Heart left ventricle (tissue), 16 donors: Measurements from ENCODE around the gene MED16. TPM values are rescaled to one million over a fixed set of nuclear protein-coding genes. Genes with fewer than 3 reads are reported as not detected.

ENCODE experiments used
- ATAC-seq, 4 donors: fragments of 200-7000 bp; cut with Tn5 transposase; one replicate each; pipeline ENCODE4 v1.9.1; 2020 to 2022; ENCODE audit warnings: moderate library complexity in 4 of 4, mild to moderate bottlenecking in 3 of 4, moderate number of reproducible peaks in 1 of 4
- DNase-seq, 5 donors: peaks; one replicate each; pipeline ENCODE4 v3.0.0-alpha.2; 2020
- H3K27ac ChIP-seq, 12 donors: fragments of 200-600 bp; sonication (generic) in 4 of 12; one replicate each; pipeline versions ENCODE4 v1.5.0 to v1.8.0; 2016 to 2022; ENCODE audit warnings: mild to moderate bottlenecking in 2 of 12
- H3K27me3 ChIP-seq, 9 donors: fragments of 200-600 bp; sonication (generic) in 2 of 9; one replicate each; pipeline versions ENCODE4 v1.5.1 to v1.8.0; 2016 to 2022; ENCODE audit warnings: mild to moderate bottlenecking in 3 of 9
- H3K36me3 ChIP-seq, 9 donors: fragments of 200-600 bp; sonication (generic) in 2 of 9; one replicate each; pipeline versions ENCODE4 v1.5.0 to v1.8.0; 2018 to 2022; ENCODE audit warnings: mild to moderate bottlenecking in 2 of 9
- H3K4me1 ChIP-seq, 12 donors: fragments of 200-600 bp; sonication (generic) in 4 of 12; one replicate each; pipeline versions ENCODE4 v1.5.0 to v1.8.0; 2016 to 2022; ENCODE audit warnings: mild to moderate bottlenecking in 3 of 12
- H3K4me3 ChIP-seq, 12 donors: fragments of 200-600 bp; sonication (generic) in 4 of 12; one replicate each; pipeline versions ENCODE4 v1.5.0 to v1.8.0; 2017 to 2022; ENCODE audit warnings: mild to moderate bottlenecking in 9 of 12, moderate library complexity in 4 of 12
- H3K9me3 ChIP-seq, 12 donors: fragments of 200-600 bp; sonication (generic) in 4 of 12; one replicate each; pipeline versions ENCODE4 v1.5.0 to v1.8.0; 2016 to 2022; ENCODE audit warnings: mild to moderate bottlenecking in 1 of 12
- CTCF ChIP-seq, 12 donors: fragments of 200-600 bp; sonication (generic) in 4 of 12; IDR thresholded peaks; one replicate each; pipeline versions ENCODE4 v1.5.0 to v1.8.0; 2018 to 2022; ENCODE audit warnings: antibody characterized with exemption in 12 of 12, mild to moderate bottlenecking in 5 of 12
- POLR2A ChIP-seq, 2 donors: fragments of 450-650 bp; IDR thresholded peaks; one replicate each; pipeline ENCODE4 v1.6.1; 2017; ENCODE audit warnings: antibody characterized with exemption in 2 of 2, mild to moderate bottlenecking in 2 of 2, moderate library complexity in 2 of 2
- WGBS, 4 donors: extraction: QIAGEN DNeasy Blood & Tissue Kit in 2 of 4; methylation state at CpG; one replicate each; pipeline versions ENCODE4 v1.1.5 to v1.1.7; 2013 to 2018; 5-methylcytosine and 5-hydroxymethylcytosine counted together
- intact Hi-C, 10 donors: fragments of 100-400 bp; cut with DNase I; formaldehyde crosslinking; loops; one replicate each; pipeline versions ENCODE4 v1.11.1 to v1.14.2; 2022
- polyA plus RNA-seq, 2 donors: library from polyadenylated mRNA; stranded (reverse); fragments of 200-250 nt; gene quantifications; one replicate each; pipeline ENCODE4 v1.2.3, GENCODE V29; 2013
- total RNA-seq, 9 donors: library from RNA; depleted of rRNA in 2 of 9; stranded (reverse); fragments of >200 nt in 2 of 9; fragmentation: NEBNext Ultra II Directional in 3 of 9; extraction: Animal tissue kit (Norgen Biotek cat#: 25700) in 3 of 9; gene quantifications; one replicate each; pipeline versions ENCODE4 v1.1.0 to v1.2.4, GENCODE V29; 2016 to 2023
- donor health status: ischemic (EF 13 %, LVEDD 7.1; RV severe dilation, severe dysfunction).
- donor health status: healthy with polysubstance abuse.
- donor health status: DM: no; HTN: yes; CAD: no.
- donor health status: DM: no; HTN: no; CAD: no.
- donor health status: ischemic (EF 25% LVEDD 6.9; RV normal size, moderate dysfunction).
- donor health status: ischemic (EF 25% LVEDD 5.7; RV mildly dilated, moderate dysfunction).
- donor health status: healthy.
- donor health status: DM: yes; HTN: yes; CAD: no.
- donor health status: ischemic (EF 35%, LVEDD 5.7; RV mildly dilated, moderate dysfunction).
- donor health status: nonischemic (EF 11% LVEDD 7.7; RV severe dilation, severe dysfunction).
- donor health status: DM: yes; HTN: yes; CAD: no.
- donor health status: PGD.
- donor health status: ischemic (EF 29% LVEDD 5.4; RV normal size, mild dysfunction).
- donor health status: nonischemic (EF 23%, LVEDD 6.1; RV moderate dilation, normal function).

MED16 gene
- total and polyA plus RNA-seq, 11 donors: 17.5 to 41.9 (median 26.2) TPM

GRCh38 chr19:853014-853585, 39.9 kb downstream of the MED16 start:
- ATAC-seq: no peak
- no peaks in the 10 kb centered on the region for H3K36me3 ChIP-seq
- no peak overlapping the region for H3K27ac ChIP-seq
- no peaks in the 10 kb centered on the region for H3K9me3 ChIP-seq
- peak overlapping the region in 1 of 12 donors; percentile 6 for H3K4me3 ChIP-seq
- peaks cover 9 to 46% (median 14%) of the 10 kb centered on the region in 9 donors for H3K27me3 ChIP-seq
- intact Hi-C loops: loop anchor here in 3 of 10 donors (10.0 kb wide), 1 partner anchor 78 kb away; no protein-coding TSS in a partner anchor
- WGBS, 4 donors: 31 to 47% (median 39%) methylated on average over 25 to 67 of the region's 67 CpGs
- H3K4me1 ChIP-seq: peaks cover 0 to 27% (median 9%) of the 10 kb centered on the region in 12 donors
- DNase-seq: peak in 1 of 5 donors; percentile 18
- no peak for TF ChIP-seq CTCF (IDR thresholded peaks at IDR 0.05)
- TF ChIP-seq POLR2A (IDR thresholded peaks at IDR 0.05): no peak

GRCh38 chr19:852136-853013, 40.6 kb downstream of the MED16 start, which contains the start of gene ELANE:
TSS of gene ELANE (plus strand) at chr19:852303. CDS start at chr19:852329, 26 bp downstream.
- no peak for ATAC-seq
- no peak for TF ChIP-seq POLR2A (IDR thresholded peaks at IDR 0.05)
- no peak for TF ChIP-seq CTCF (IDR thresholded peaks at IDR 0.05)
- peak within 1 kb of the TSS in 1 of 12 donors; percentile 6 for H3K4me3 ChIP-seq
- H3K27me3 ChIP-seq: peaks cover 9 to 47% (median 15%) of the 10 kb centered on the region in 9 donors
- H3K27ac ChIP-seq: peak within 1 kb of the TSS in 10 of 12 donors; percentile 70 to 90 (median 80)
- H3K36me3 ChIP-seq: no peaks in the 10 kb centered on the region
- peaks cover 0 to 30% (median 9%) of the 10 kb centered on the region in 12 donors for H3K4me1 ChIP-seq
- 64 to 79% (median 68%) methylated on average over 19 to 55 of the region's 55 CpGs for WGBS, 4 donors
- intact Hi-C loops: loop anchor here in 3 of 10 donors (10.0 kb wide), 1 partner anchor 78 kb away; no protein-coding TSS in a partner anchor
- H3K9me3 ChIP-seq: no peaks in the 10 kb centered on the region
- DNase-seq: peak in 1 of 5 donors; percentile 23

- H3K9me3 ChIP-seq: no peaks in the 10 kb centered on the region
- peaks cover 0 to 30% (median 9%) of the 10 kb centered on the region in 12 donors for H3K4me1 ChIP-seq
- peaks cover 12 to 59% (median 24%) of the 10 kb centered on the region in 9 donors for H3K27me3 ChIP-seq
- DNase-seq (no peak), ATAC-seq (no peak)
- H3K27ac ChIP-seq: peak overlapping the region; percentile 1 to 90 (median 79)
- intact Hi-C loops: loop anchor here in 3 of 10 donors (10.0 kb wide), 1 partner anchor 76 kb away; no protein-coding TSS in a partner anchor
- peak overlapping the region in 8 of 12 donors; percentile 0 to 26 (median 14) for H3K4me3 ChIP-seq
- 43 to 60% (median 50%) methylated on average over 9 to 13 of the region's 13 CpGs for WGBS, 4 donors
- TF ChIP-seq CTCF (IDR thresholded peaks at IDR 0.05) (no peak), POLR2A (IDR thresholded peaks at IDR 0.05) (no peak)
- H3K36me3 ChIP-seq: no peaks in the 10 kb centered on the region
Measured at GRCh38 chr19:850979-851335, 42.0 kb downstream of the MED16 start.
